Measurements from ENCODE around the gene SLC6A3.
A peak's percentile ranks its signal among the peaks of the same experiment; 100 is the strongest.

Gene SLC6A3

GRCh38 chr5:1345876-1346626 lies 99.2 kb downstream of the SLC6A3 start:
- peak overlapping the region; percentile 98 for H3K4me3 ChIP-seq (replicated peaks; ENCODE audit: low read depth, low read length)
- TF ChIP-seq CTCF (IDR thresholded peaks at IDR 0.05; ENCODE audit: low read depth, low read length, missing control alignments), result no peak
- no peak for DNase-seq (ENCODE audit: extremely low read depth, low read depth)

- peak; percentile 27 for DNase-seq (ENCODE audit: extremely low read depth, low read depth)
- peak within 1 kb of the TSS; percentile 98 for H3K4me3 ChIP-seq (replicated peaks; ENCODE audit: low read depth, low read length)
- TF ChIP-seq CTCF (IDR thresholded peaks at IDR 0.05; ENCODE audit: low read depth, low read length, missing control alignments), result no peak
Observed at GRCh38 chr5:1344975-1345838, 100.0 kb downstream of the SLC6A3 start, which contains the start of gene CLPTM1L. CLPTM1L (minus strand) TSS chr5:1345099; CDS start chr5:1344841, 258 bp downstream.

GRCh38 chr5:1343931-1344901 lies 101.0 kb downstream of the SLC6A3 start:
- peak overlapping the region; percentile 70 for H3K4me3 ChIP-seq (replicated peaks; ENCODE audit: low read depth, low read length)
- no peak for TF ChIP-seq CTCF (IDR thresholded peaks at IDR 0.05; ENCODE audit: low read depth, low read length, missing control alignments)
- DNase-seq (ENCODE audit: extremely low read depth, low read depth), result no peak

- DNase-seq (ENCODE audit: extremely low read depth, low read depth), result no peak
- peak overlapping the region; percentile 70 for H3K4me3 ChIP-seq (replicated peaks; ENCODE audit: low read depth, low read length)
- TF ChIP-seq CTCF (IDR thresholded peaks at IDR 0.05; ENCODE audit: low read depth, low read length, missing control alignments), result no peak
Observed at GRCh38 chr5:1343315-1343751, 101.9 kb downstream of the SLC6A3 start.
